ENCODE measurements around the gene LDLRAP1.

- TF ChIP-seq CTCF (IDR thresholded peaks at IDR 0.05) (no peak), EP300 (IDR thresholded peaks at IDR 0.05) (no peak)
Measured at GRCh38 chr1:25555753-25556092, 12.3 kb downstream of the LDLRAP1 start.
